HepG2 (cell line): ENCODE data around the gene PTRHD1.

ENCODE experiments used
- KLF6 ChIP-seq: IDR thresholded peaks from 2 replicates; pipeline ENCODE4 v1.8.0; 2016; ENCODE audit warnings: missing biosample characterization, missing genetic modification reagents
- MIXL1 ChIP-seq: IDR thresholded peaks from 2 replicates; pipeline ENCODE4 v1.6.1; 2016
- TARDBP ChIP-seq: sonication (generic); formaldehyde crosslinking; IDR thresholded peaks from 2 replicates; pipeline ENCODE4 v1.8.0; 2022; ENCODE audit warnings: mild to moderate bottlenecking, missing genetic modification reagents
- ZNF274 ChIP-seq: sonication (generic); formaldehyde crosslinking; IDR thresholded peaks from 2 replicates; pipeline ENCODE4 v1.5.1; 2020; ENCODE audit warnings: mild to moderate bottlenecking, missing genetic modification reagents
- TF ChIP-seq, protein P1 (sequence below): sonication (generic); formaldehyde crosslinking; IDR thresholded peaks from 2 replicates; pipeline ENCODE4 v1.5.1; 2020; ENCODE audit warnings: missing genetic modification reagents, mild to moderate bottlenecking, borderline replicate concordance

DNA sequence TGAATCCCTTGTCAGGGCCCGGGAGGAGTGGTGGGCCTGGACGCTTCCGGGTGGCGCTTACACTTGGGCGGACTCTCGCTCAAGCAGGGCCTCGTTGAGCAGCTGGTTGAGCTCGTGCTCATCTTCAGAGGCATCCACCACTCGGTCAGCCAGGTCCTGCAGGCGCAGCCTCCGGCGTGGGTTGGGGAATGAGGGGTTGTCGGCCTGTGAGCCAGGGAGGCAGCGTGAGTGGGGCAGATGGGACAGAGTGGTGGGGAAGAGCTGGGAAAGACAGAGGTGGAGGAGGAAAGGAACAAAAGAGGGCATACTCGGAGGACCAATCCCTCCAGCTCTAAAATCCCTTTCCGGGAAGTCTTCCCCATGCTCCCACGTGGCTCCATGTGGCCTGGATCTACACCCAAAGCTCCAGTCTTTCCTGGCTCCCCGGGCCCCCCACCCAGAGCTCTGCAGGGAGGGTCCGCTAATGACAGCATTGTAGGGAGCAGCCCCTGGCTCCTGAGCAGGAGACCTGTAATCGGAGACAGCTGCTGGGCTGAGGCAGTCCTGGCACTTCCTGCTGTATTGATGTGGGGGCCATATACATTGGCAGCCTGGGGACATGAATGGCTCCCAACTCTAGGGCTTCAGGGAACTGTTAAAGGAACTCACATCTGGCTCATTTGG lies 41.7 kb upstream of the PTRHD1 start:
- no peak for TF ChIP-seq KLF6 (CRISPR knock-in tag)
- no peak for TF ChIP-seq TARDBP (CRISPR knock-in tag)
- TF ChIP-seq MIXL1 (CRISPR knock-in tag), result no peak
- TF ChIP-seq ZNF274 (CRISPR knock-in tag), result no peak
- TF ChIP-seq, protein P1, sequence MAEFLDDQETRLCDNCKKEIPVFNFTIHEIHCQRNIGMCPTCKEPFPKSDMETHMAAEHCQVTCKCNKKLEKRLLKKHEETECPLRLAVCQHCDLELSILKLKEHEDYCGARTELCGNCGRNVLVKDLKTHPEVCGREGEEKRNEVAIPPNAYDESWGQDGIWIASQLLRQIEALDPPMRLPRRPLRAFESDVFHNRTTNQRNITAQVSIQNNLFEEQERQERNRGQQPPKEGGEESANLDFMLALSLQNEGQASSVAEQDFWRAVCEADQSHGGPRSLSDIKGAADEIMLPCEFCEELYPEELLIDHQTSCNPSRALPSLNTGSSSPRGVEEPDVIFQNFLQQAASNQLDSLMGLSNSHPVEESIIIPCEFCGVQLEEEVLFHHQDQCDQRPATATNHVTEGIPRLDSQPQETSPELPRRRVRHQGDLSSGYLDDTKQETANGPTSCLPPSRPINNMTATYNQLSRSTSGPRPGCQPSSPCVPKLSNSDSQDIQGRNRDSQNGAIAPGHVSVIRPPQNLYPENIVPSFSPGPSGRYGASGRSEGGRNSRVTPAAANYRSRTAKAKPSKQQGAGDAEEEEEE (CRISPR knock-in tag), result no peak
